OCI-LY7 (cell line): ENCODE measurements around the gene CNN2. TPM values are rescaled to one million over a fixed set of nuclear protein-coding genes. Genes with fewer than 3 reads are reported as not detected.

Experiments
- BruUV-seq: library from RNA; stranded (reverse); fragments of 400-500 nt; replicated peaks from 2 replicates; lab custom pipeline; 2021; lab: Mats Ljungman, UMichigan
- CTCF ChIA-PET: fragments of 300-600 bp; sonication (Branson Sonifier 250); formaldehyde crosslinking; loops from one replicate; lab custom pipeline; 2022; ENCODE audit warnings: antibody characterized with exemption; ENCODE audit not compliant: unreplicated experiment; lab: Charles Lee
- POLR2A ChIA-PET: fragments of 300-600 bp; sonication (Branson Sonifier 250); formaldehyde crosslinking; loops from one replicate; lab custom pipeline; 2022; ENCODE audit warnings: antibody characterized with exemption; lab: Charles Lee
- DNase-seq: peaks from one replicate; pipeline ENCODE4 v3.0.0-alpha.2; 2015; ENCODE audit warnings: low spot score
- H2AFZ ChIP-seq: fragments of 200-600 bp; sonication (generic), shearing (Covaris generic); 2 replicates; pipeline ENCODE4 v1.6.1; 2014; ENCODE audit warnings: mild to moderate bottlenecking, antibody characterized with exemption, low read length, moderate library complexity
- H3K27ac ChIP-seq: fragments of 200-600 bp; sonication (generic); 2 replicates; pipeline ENCODE4 v1.5.1; 2014; ENCODE audit warnings: mixed run types, low read depth, mild to moderate bottlenecking, moderate library complexity, low read length, inconsistent platforms; ENCODE audit not compliant: poor library complexity, severe bottlenecking
- H3K36me3 ChIP-seq: fragments of 200-600 bp; sonication (generic); 2 replicates; pipeline ENCODE4 v1.6.1; 2014; ENCODE audit warnings: mild to moderate bottlenecking, antibody characterized with exemption, low read length, moderate library complexity, mixed read lengths; ENCODE audit not compliant: insufficient read depth
- H3K4me1 ChIP-seq: fragments of 200-600 bp; sonication (generic); 2 replicates; pipeline ENCODE4 v1.5.1; 2014; ENCODE audit warnings: mild to moderate bottlenecking, low read length; ENCODE audit not compliant: insufficient read depth, poor library complexity, severe bottlenecking
- H3K4me2 ChIP-seq: fragments of 200-600 bp; sonication (generic); 2 replicates; pipeline ENCODE4 v1.6.1; 2014; ENCODE audit warnings: mild to moderate bottlenecking, low read length
- H3K4me3 ChIP-seq: fragments of 200-600 bp; sonication (generic); 2 replicates; pipeline ENCODE4 v1.5.1; 2014; ENCODE audit warnings: mild to moderate bottlenecking, low read depth, low read length; ENCODE audit not compliant: poor library complexity, severe bottlenecking
- H3K79me2 ChIP-seq: fragments of 200-600 bp; sonication (generic); 2 replicates; pipeline ENCODE4 v1.6.1; 2016; ENCODE audit warnings: low read depth, mild to moderate bottlenecking, low read length, moderate library complexity, mixed read lengths; ENCODE audit not compliant: insufficient read depth
- H3K9me2 ChIP-seq: fragments of 200-600 bp; sonication (generic); 2 replicates; pipeline ENCODE4 v1.6.1; 2016; ENCODE audit warnings: mild to moderate bottlenecking, low read length, mixed read lengths; ENCODE audit not compliant: insufficient read depth
- H3K9me3 ChIP-seq: fragments of 200-600 bp; sonication (generic); 2 replicates; pipeline ENCODE4 v1.6.1; 2014; ENCODE audit warnings: mild to moderate bottlenecking, mixed run types, low read length, mixed read lengths
- H4K20me1 ChIP-seq: fragments of 200-600 bp; sonication (generic); 2 replicates; pipeline ENCODE4 v1.6.1; 2014; ENCODE audit warnings: mild to moderate bottlenecking, antibody characterized with exemption, low read length, moderate library complexity, mixed read lengths; ENCODE audit not compliant: insufficient read depth
- CTCF ChIP-seq: fragments of 200-600 bp; sonication (generic); conservative IDR thresholded peaks from 2 replicates; pipeline ENCODE4 v1.5.1; 2014; ENCODE audit warnings: mild to moderate bottlenecking, antibody characterized with exemption, low read length, moderate library complexity, mixed read lengths
- EZH2phosphoT487 ChIP-seq: fragments of 200-600 bp; sonication (generic); IDR thresholded peaks from 2 replicates; pipeline ENCODE4 v1.6.1; 2018; ENCODE audit warnings: low read depth, borderline replicate concordance, mild to moderate bottlenecking, mixed run types, antibody characterized with exemption, low read length, moderate library complexity, mixed read lengths
- intact Hi-C: fragments of 100-400 bp; cut with micrococcal nuclease; formaldehyde crosslinking; loops from one replicate; pipeline ENCODE4 v1.10.0; 2022; ENCODE audit not compliant: unreplicated experiment
- total RNA-seq, 2 experiments: library from RNA; depleted of rRNA in 1 of 2; stranded (reverse); fragments of >200 nt in 1 of 2; shearing (Covaris generic) in 1 of 2; gene quantifications; 2 replicates each; pipeline ENCODE4 v1.2.3, GENCODE V29; 2014 to 2022

The CNN2 gene
- total RNA-seq, 2 experiments from 2014 or later, result 73.7 to 127 TPM

DNA sequence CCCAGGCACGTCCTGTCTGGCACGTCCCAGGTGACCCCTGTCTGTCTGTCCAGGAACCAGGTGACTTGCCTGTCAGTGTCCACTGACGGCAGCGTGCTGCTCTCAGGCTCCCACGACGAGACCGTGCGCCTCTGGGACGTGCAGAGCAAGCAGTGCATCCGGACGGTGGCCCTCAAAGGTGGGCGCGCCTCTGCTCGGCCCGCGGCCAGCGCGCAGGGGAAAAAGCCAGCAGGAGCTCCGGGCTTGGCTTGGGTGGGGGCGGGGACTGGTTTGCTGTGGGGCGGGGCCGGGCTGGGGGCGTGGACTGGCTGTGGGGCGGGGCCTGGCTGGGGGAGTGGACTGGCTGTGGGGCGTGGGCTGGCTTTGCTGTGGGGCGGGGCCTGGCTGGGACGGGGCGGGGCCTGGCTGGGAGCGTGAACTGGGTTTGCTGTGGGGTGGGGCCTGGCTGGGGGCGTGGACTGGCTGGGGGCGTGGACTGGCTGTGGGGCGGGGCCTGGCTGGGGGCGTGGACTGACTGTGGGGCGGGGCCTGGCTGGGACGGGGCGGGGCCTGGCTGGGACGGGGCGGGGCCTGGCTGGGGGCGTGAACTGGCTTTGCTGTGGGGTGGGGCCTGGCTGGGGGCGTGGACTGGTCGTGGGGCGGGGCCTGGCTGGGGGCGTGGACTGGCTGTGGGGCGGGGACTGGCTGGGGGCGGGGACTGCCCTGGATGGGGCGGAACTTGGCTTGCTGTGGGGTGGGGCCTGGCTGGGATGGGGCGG lies 35.1 kb upstream of the CNN2 start:
- H3K36me3 ChIP-seq, result peaks cover 63% of the 10 kb centered on the region
- H3K9me3 ChIP-seq, result no peaks in the 10 kb centered on the region
- H3K4me2 ChIP-seq, result no peak overlapping the region
- ChIA-PET POLR2A (no interaction called here), CTCF (no interaction called here)
- no TSS peak for BruUV-seq
- no peak overlapping the region for H3K27ac ChIP-seq
- DNase-seq, result peak; percentile 53
- H2AFZ ChIP-seq, result no peak overlapping the region
- H3K79me2 ChIP-seq, result no peaks in the 10 kb centered on the region
- intact Hi-C loops, result no loop called here
- TF ChIP-seq EZH2phosphoT487 (no peak), CTCF (no peak)
- H3K4me1 ChIP-seq, result no peaks in the 10 kb centered on the region
- H3K4me3 ChIP-seq, result no peak overlapping the region
- no peaks in the 10 kb centered on the region for H4K20me1 ChIP-seq
- no peaks in the 10 kb centered on the region for H3K9me2 ChIP-seq

- Histone ChIP-seq H3K9me3 (no peaks in the 10 kb centered on the region), H4K20me1 (no peaks in the 10 kb centered on the region), H3K4me2 (no peak overlapping the region), H2AFZ (no peak overlapping the region), H3K79me2 (no peaks in the 10 kb centered on the region), H3K9me2 (no peaks in the 10 kb centered on the region), H3K27ac (no peak overlapping the region), H3K4me3 (no peak overlapping the region), H3K4me1 (no peaks in the 10 kb centered on the region), H3K36me3 (peaks cover 55% of the 10 kb centered on the region)
- intact Hi-C loops, result no loop called here
- ChIA-PET POLR2A (no interaction called here), CTCF (no interaction called here)
- TF ChIP-seq CTCF (no peak), EZH2phosphoT487 (no peak)
- DNase-seq, result no peak
- no TSS peak for BruUV-seq
Observed at GRCh38 chr19:991932-992669, 34.3 kb upstream of the CNN2 start.

DNA sequence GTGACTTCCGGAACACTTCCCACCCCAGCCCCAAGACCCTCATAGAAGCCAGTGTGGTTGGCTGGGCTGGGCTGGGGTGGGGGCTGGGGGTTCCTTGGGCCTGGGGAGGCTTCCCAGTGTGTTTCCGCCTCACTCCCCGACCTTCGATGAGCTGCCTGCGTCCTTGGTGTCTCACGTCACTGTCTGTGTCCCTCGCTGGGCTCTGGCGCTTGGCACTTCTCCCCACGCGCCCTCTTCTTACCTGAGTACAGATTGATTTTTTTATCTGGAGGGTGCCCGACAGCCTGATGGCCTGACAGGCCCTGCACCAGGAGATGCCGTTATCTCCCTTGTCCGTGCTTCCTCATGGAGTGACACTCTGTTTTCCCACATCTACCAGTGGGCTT lies 33.7 kb upstream of the CNN2 start:
- TF ChIP-seq CTCF (no peak), EZH2phosphoT487 (no peak)
- DNase-seq, result no peak
- no peak overlapping the region for H3K4me2 ChIP-seq
- H2AFZ ChIP-seq, result no peak overlapping the region
- no peaks in the 10 kb centered on the region for H4K20me1 ChIP-seq
- no peaks in the 10 kb centered on the region for H3K9me2 ChIP-seq
- no peak overlapping the region for H3K4me3 ChIP-seq
- ChIA-PET POLR2A (no interaction called here), CTCF (no interaction called here)
- no peaks in the 10 kb centered on the region for H3K9me3 ChIP-seq
- H3K36me3 ChIP-seq, result peaks cover 51% of the 10 kb centered on the region
- intact Hi-C loops, result no loop called here
- no peaks in the 10 kb centered on the region for H3K79me2 ChIP-seq
- no TSS peak for BruUV-seq
- no peak overlapping the region for H3K27ac ChIP-seq
- H3K4me1 ChIP-seq, result no peaks in the 10 kb centered on the region
